Epithelial cell of proximal tubule (primary cell): ENCODE data around the gene PTPRS. TPM values are rescaled to one million over a fixed set of nuclear protein-coding genes. Genes with fewer than 3 reads are reported as not detected.
"Not testable (repeated sequence)": the region's sequence is repeated elsewhere in the genome, so short reads cannot be mapped to it uniquely, and the experiment has no call there.

Source experiments
- DNase-seq: peaks from one replicate; pipeline ENCODE4 v3.0.0-alpha.2; 2011; ENCODE audit warnings: low read depth
- H3K4me3 ChIP-seq: 2 replicates; pipeline ENCODE4 v1.5.1; 2011; ENCODE audit warnings: low read depth, mild to moderate bottlenecking, low read length
- CTCF ChIP-seq: conservative IDR thresholded peaks from 2 replicates; pipeline ENCODE4 v1.5.1; 2012; ENCODE audit warnings: low read depth, mild to moderate bottlenecking, low read length
- total RNA-seq: library from RNA; depleted of rRNA; stranded (reverse); fragments of >200 nt; gene quantifications from 2 replicates; pipeline ENCODE4 v1.2.3, GENCODE V29; 2015

Gene PTPRS
- total RNA-seq, result 9.3 and 31.9 TPM in 2 replicates

GRCh38 chr19:5340637-5341447 is at the start of gene PTPRS:
PTPRS (minus strand) TSS chr19:5340812; CDS start chr19:5286140, 54,672 bp downstream.
- no peak for TF ChIP-seq CTCF
- no peak for DNase-seq

GRCh38 chr19:5389353-5389752 is 48.7 kb upstream of the PTPRS start:
- no peak overlapping the region for H3K4me3 ChIP-seq
- no peak for TF ChIP-seq CTCF
- no peak for DNase-seq

More at GRCh38 chr19:5340637-5341447, at the start of gene PTPRS:
- H3K4me3 ChIP-seq, result peak within 1 kb of the TSS; percentile 46

- H3K4me3 ChIP-seq, result no peak overlapping the region
- no peak for TF ChIP-seq CTCF
- DNase-seq, result no peak
Observed at GRCh38 chr19:5387472-5387871, 46.9 kb upstream of the PTPRS start.

GRCh38 chr19:5386841-5387240 is 46.2 kb upstream of the PTPRS start:
- no peak for DNase-seq
- TF ChIP-seq CTCF, result no peak
- no peak overlapping the region for H3K4me3 ChIP-seq

GRCh38 chr19:5381197-5381596 is 40.6 kb upstream of the PTPRS start:
- not testable (repeated sequence) for DNase-seq, H3K4me3 ChIP-seq

- no peak for DNase-seq
- no peak for TF ChIP-seq CTCF
- H3K4me3 ChIP-seq, result no peak overlapping the region
Observed at GRCh38 chr19:5380215-5380919, 39.8 kb upstream of the PTPRS start.

GRCh38 chr19:5376928-5377327 is 36.3 kb upstream of the PTPRS start:
- no peak for DNase-seq
- no peak overlapping the region for H3K4me3 ChIP-seq
- TF ChIP-seq CTCF, result no peak
